B cell (primary cell): ENCODE results near the gene LHFPL6. TPM values are rescaled to one million over a fixed set of nuclear protein-coding genes. Genes with fewer than 3 reads are reported as not detected.

ENCODE experiments used
- ATAC-seq: fragments of 200-7000 bp; cut with Tn5 transposase; one replicate; pipeline ENCODE4 v1.10.0; 2021; ENCODE audit warnings: low read depth, mild to moderate bottlenecking, moderate number of reproducible peaks, moderate library complexity
- CTCF ChIA-PET: fragments of 350-600 bp; sonication (Branson Sonifier 250); formaldehyde crosslinking; loops from one replicate; lab custom pipeline; 2021; ENCODE audit warnings: antibody characterized with exemption, inconsistent platforms; lab: Charles Lee
- POLR2A ChIA-PET: fragments of 350-600 bp; sonication (Branson Sonifier 250); formaldehyde crosslinking; loops from one replicate; lab custom pipeline; 2021; ENCODE audit warnings: antibody characterized with exemption; lab: Charles Lee
- DNase-seq: peaks from one replicate; pipeline ENCODE4 v3.0.0; 2013
- H2AFZ ChIP-seq: 2 replicates; pipeline ENCODE4 v1.6.1; 2012; ENCODE audit warnings: mild to moderate bottlenecking, low read depth, low read length; ENCODE audit not compliant: insufficient read depth, poor library complexity, severe bottlenecking
- H3K27ac ChIP-seq, 2 donors: 1 replicate in 1 of 2; 2 replicates in 1 of 2; pipeline ENCODE4 v1.5.1; 2012 to 2013; ENCODE audit warnings: low read length in 2 of 2, mild to moderate bottlenecking in 2 of 2, moderate library complexity in 1 of 2
- H3K27me3 ChIP-seq, 4 experiments: fragments of 200-600 bp in 1 of 4; sonication (generic) in 1 of 4; replicated peaks in 1 of 4; 1 replicate in 2 of 4; 2 replicates in 2 of 4; pipeline versions ENCODE4 v1.6.1 to v1.7.0; 2013 to 2016; ENCODE audit warnings: low read length in 3 of 4, mild to moderate bottlenecking in 2 of 4, mixed read lengths in 1 of 4, moderate library complexity in 1 of 4; ENCODE audit not compliant: insufficient read depth in 4 of 4, control insufficient read depth in 3 of 4; ENCODE audit errors: control extremely low read depth in 1 of 4
- H3K36me3 ChIP-seq, 2 experiments: replicated peaks in 1 of 2; 1 replicate in 1 of 2; 2 replicates in 1 of 2; pipeline versions ENCODE4 v1.6.1 to v1.7.1; 2013; ENCODE audit warnings: low read length in 1 of 2; ENCODE audit not compliant: insufficient read depth in 2 of 2, control insufficient read depth in 1 of 2; ENCODE audit errors: control extremely low read depth in 1 of 2, extremely low read depth in 1 of 2
- H3K4me1 ChIP-seq, 2 donors: fragments of 200-600 bp in 1 of 2; sonication (generic) in 1 of 2; 1 replicate in 1 of 2; 2 replicates in 1 of 2; pipeline versions ENCODE4 v1.5.1 to v1.6.1; 2013 to 2017; ENCODE audit warnings: low read length in 2 of 2; ENCODE audit not compliant: control insufficient read depth in 2 of 2, insufficient read depth in 2 of 2
- H3K4me2 ChIP-seq: replicated peaks from 2 replicates; pipeline ENCODE3; 2012; ENCODE audit warnings: mild to moderate bottlenecking, low read depth, low read length; ENCODE audit not compliant: poor library complexity, severe bottlenecking
- H3K4me3 ChIP-seq, 5 experiments: fragments of 200-600 bp in 1 of 5; sonication (generic) in 1 of 5; 1 replicate in 3 of 5; 2 replicates in 2 of 5; pipeline versions ENCODE4 v1.5.1 to v1.7.0; 2011 to 2016; ENCODE audit warnings: low read length in 4 of 5, mild to moderate bottlenecking in 4 of 5, low read depth in 2 of 5, control low read depth in 1 of 5, moderate library complexity in 1 of 5; ENCODE audit not compliant: insufficient read depth in 1 of 5; ENCODE audit errors: control extremely low read depth in 1 of 5, extremely low read depth in 1 of 5
- H3K79me2 ChIP-seq: fragments of 200-600 bp; sonication (generic); one replicate; pipeline ENCODE4 v1.6.0; 2016; ENCODE audit warnings: low read length; ENCODE audit not compliant: control insufficient read depth, insufficient read depth
- H3K9ac ChIP-seq: fragments of 200-600 bp; sonication (generic); 2 replicates; pipeline ENCODE4 v1.6.1; 2017; ENCODE audit warnings: mild to moderate bottlenecking, low read length, moderate library complexity
- H3K9me3 ChIP-seq, 3 donors: one replicate each; pipeline versions ENCODE4 v1.6.1 to v1.7.1; 2013; ENCODE audit warnings: low read length in 2 of 3; ENCODE audit not compliant: control insufficient read depth in 2 of 3, insufficient read depth in 1 of 3; ENCODE audit errors: control extremely low read depth in 1 of 3
- H4K20me1 ChIP-seq: 2 replicates; pipeline ENCODE4 v1.6.0; 2012; ENCODE audit warnings: mild to moderate bottlenecking, low read length; ENCODE audit not compliant: insufficient read depth, control insufficient read depth, poor library complexity, severe bottlenecking
- H3K27ac Mint-ChIP-seq: one replicate; pipeline ENCODE4 v1.8.0; 2021; ENCODE audit warnings: mixed read lengths
- H3K27me3 Mint-ChIP-seq: one replicate; pipeline ENCODE4 v1.8.0; 2021; ENCODE audit warnings: mixed read lengths
- H3K4me1 Mint-ChIP-seq: one replicate; pipeline ENCODE4 v1.8.0; 2021; ENCODE audit warnings: mixed read lengths
- H3K4me3 Mint-ChIP-seq: one replicate; pipeline ENCODE4 v1.8.0; 2021; ENCODE audit warnings: mixed read lengths
- H3K9me3 Mint-ChIP-seq: one replicate; pipeline ENCODE4 v1.8.0; 2022; ENCODE audit warnings: mixed read lengths; ENCODE audit not compliant: insufficient read depth
- EZH2 ChIP-seq: IDR thresholded peaks from 2 replicates; pipeline ENCODE4 v1.6.1; 2012; ENCODE audit warnings: borderline replicate concordance, low read depth, mild to moderate bottlenecking, moderate library complexity, low read length; ENCODE audit not compliant: insufficient read depth, poor library complexity, severe bottlenecking
- WGBS: methylation state at CpG from one replicate; pipeline ENCODE4 v1.1.5; 2013; ENCODE audit warnings: missing lambda C conversion rate; ENCODE audit not compliant: insufficient coverage; 5-methylcytosine and 5-hydroxymethylcytosine counted together
- intact Hi-C: fragments of 100-400 bp; cut with micrococcal nuclease; formaldehyde crosslinking; loops from one replicate; pipeline ENCODE4 v1.10.0; 2022
- polyA plus RNA-seq: library from polyadenylated mRNA; depleted of rRNA; stranded (reverse); fragments of >200 nt; gene quantifications from 2 replicates; pipeline ENCODE4 v1.2.3, GENCODE V29; 2012
- total RNA-seq, 2 donors: library from RNA; stranded (reverse); fragments of 120-200 nt in 1 of 2; gene quantifications; 1 replicate in 1 of 2; 2 replicates in 1 of 2; pipeline versions ENCODE4 v1.2.3 to v1.2.4, GENCODE V29; 2013 to 2022
- TF ChIP-seq, protein P1 (sequence below): fragments of 200-600 bp; IDR thresholded peaks from one replicate; pipeline ENCODE4 v1.8.0; 2022; ENCODE audit warnings: antibody characterized with exemption, mild to moderate bottlenecking

The LHFPL6 gene
- total and polyA plus RNA-seq, 2 donors (not counting 1 experiment from before 2014, with no cell fraction given), result 0.01 TPM; not detected in 1

DNA sequence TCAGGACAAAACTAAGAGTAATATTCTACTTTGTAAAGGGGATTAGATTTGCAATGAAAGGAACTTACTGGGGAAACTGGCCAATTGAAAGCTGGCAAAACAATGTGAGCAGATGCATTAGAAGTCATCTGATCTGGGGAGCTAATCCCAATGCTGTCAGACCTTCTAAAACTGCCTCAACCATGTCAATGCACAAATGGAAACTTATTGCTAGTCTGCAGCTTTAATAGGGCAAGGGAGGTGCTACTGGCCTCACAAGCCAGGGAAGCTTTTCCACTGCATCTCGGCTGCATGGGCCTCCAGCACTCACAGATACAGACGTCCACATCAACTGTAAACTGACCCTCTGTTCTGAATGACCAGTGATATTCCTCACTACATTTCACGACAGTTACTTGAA is 154.2 kb downstream of the LHFPL6 start:
- H3K4me3 Mint-ChIP-seq, result no peak overlapping the region
- Histone ChIP-seq H3K27ac (no peak overlapping the region), H3K9ac (no peak overlapping the region), H2AFZ (no peak overlapping the region), H3K4me3 (no peak overlapping the region), H3K4me2 (no peak overlapping the region), H3K36me3 (no peaks in the 10 kb centered on the region), H3K4me1 (peaks cover 8 to 13% of the 10 kb centered on the region in 2 donors), H4K20me1 (no peaks in the 10 kb centered on the region), H3K79me2 (no peaks in the 10 kb centered on the region), H3K9me3 (no peaks in the 10 kb centered on the region), H3K27me3 (no peaks in the 10 kb centered on the region)
- H3K9me3 Mint-ChIP-seq, result no peaks in the 10 kb centered on the region
- intact Hi-C loops, result no loop called here
- DNase-seq (no peak), ATAC-seq (no peak)
- ChIA-PET CTCF (no interaction called here), POLR2A (no interaction called here)
- no peak for TF ChIP-seq EZH2
- TF ChIP-seq, protein P1, sequence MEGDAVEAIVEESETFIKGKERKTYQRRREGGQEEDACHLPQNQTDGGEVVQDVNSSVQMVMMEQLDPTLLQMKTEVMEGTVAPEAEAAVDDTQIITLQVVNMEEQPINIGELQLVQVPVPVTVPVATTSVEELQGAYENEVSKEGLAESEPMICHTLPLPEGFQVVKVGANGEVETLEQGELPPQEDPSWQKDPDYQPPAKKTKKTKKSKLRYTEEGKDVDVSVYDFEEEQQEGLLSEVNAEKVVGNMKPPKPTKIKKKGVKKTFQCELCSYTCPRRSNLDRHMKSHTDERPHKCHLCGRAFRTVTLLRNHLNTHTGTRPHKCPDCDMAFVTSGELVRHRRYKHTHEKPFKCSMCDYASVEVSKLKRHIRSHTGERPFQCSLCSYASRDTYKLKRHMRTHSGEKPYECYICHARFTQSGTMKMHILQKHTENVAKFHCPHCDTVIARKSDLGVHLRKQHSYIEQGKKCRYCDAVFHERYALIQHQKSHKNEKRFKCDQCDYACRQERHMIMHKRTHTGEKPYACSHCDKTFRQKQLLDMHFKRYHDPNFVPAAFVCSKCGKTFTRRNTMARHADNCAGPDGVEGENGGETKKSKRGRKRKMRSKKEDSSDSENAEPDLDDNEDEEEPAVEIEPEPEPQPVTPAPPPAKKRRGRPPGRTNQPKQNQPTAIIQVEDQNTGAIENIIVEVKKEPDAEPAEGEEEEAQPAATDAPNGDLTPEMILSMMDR, result no peak
- H3K27me3 Mint-ChIP-seq, result no peaks in the 10 kb centered on the region
- H3K27ac Mint-ChIP-seq, result no peak overlapping the region
- WGBS, result 100% methylated on average over 1 of the region's 3 CpGs
- H3K4me1 Mint-ChIP-seq, result peaks cover 18% of the 10 kb centered on the region

DNA sequence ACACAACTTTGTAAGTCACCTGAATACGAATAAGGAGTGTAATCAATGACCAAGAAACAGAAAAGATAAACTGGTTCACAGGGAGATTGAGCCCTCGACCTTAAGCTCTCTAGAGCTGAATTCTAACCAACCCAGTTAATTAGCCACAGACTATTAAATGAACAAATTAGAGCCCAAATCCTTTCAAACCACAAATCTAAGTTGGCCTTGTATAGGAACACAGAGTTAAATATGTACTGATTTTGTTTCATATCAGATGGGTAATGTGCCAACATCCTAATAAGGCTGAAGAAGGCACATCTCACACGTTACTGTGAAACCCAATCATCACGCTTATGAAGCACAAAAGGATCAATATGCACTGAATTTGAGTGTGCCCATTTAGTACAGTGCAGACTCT is 156.1 kb downstream of the LHFPL6 start:
- H3K4me1 Mint-ChIP-seq, result peaks cover 9% of the 10 kb centered on the region
- WGBS, result no CpG with 5 or more reads among the region's 4 CpGs
- Histone ChIP-seq H4K20me1 (no peaks in the 10 kb centered on the region), H3K79me2 (no peaks in the 10 kb centered on the region), H3K27me3 (no peaks in the 10 kb centered on the region), H3K9me3 (no peaks in the 10 kb centered on the region), H3K9ac (no peak overlapping the region), H2AFZ (no peak overlapping the region), H3K36me3 (no peaks in the 10 kb centered on the region), H3K4me1 (peaks cover 1 to 7% of the 10 kb centered on the region in 2 donors), H3K27ac (no peak overlapping the region), H3K4me2 (no peak overlapping the region), H3K4me3 (no peak overlapping the region)
- H3K4me3 Mint-ChIP-seq, result no peak overlapping the region
- ChIA-PET POLR2A (no interaction called here), CTCF (no interaction called here)
- no peaks in the 10 kb centered on the region for H3K27me3 Mint-ChIP-seq
- no peak overlapping the region for H3K27ac Mint-ChIP-seq
- intact Hi-C loops, result no loop called here
- no peaks in the 10 kb centered on the region for H3K9me3 Mint-ChIP-seq
- DNase-seq (no peak), ATAC-seq (no peak)
- TF ChIP-seq, protein P1, result no peak
- no peak for TF ChIP-seq EZH2
